ENCODE results near the gene JPT2.
A peak's percentile ranks its signal among the peaks of the same experiment; 100 is the strongest.

JPT2 gene

DNA sequence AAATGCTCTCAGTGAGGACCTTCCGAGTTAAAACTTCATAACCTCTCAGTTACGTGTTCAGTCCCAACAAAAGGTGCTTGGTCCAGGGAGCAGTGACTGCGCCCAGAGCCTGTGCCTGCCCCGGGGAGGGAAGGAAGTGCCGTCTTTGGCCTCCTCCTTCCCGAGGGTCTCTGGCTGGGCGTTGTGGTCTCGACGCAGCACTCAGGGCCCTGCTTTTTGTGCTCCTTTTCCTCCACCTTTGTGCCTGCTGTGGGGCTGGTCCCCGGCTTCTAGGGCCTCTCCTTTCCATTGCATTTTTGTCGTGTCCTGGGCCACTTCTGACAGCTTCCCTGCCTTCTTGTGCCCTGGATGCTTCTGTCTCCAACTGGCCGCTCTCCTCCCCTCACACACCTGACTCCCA is 36.8 kb upstream of the JPT2 start:
- DNase-seq (ENCODE audit: low read depth), result no peak
- no peak for TF ChIP-seq CTCF (IDR thresholded peaks at IDR 0.05; ENCODE audit: control insufficient read depth, extremely low read depth, insufficient read depth)
- no peak overlapping the region for H3K4me3 ChIP-seq (ENCODE audit: low read depth, low read length)

- no peak for TF ChIP-seq CTCF (IDR thresholded peaks at IDR 0.05; ENCODE audit: control insufficient read depth, extremely low read depth, insufficient read depth)
- no peak overlapping the region for H3K4me3 ChIP-seq (ENCODE audit: low read depth, low read length)
Measured at GRCh38 chr16:1642148-1642547, 35.9 kb upstream of the JPT2 start.

GRCh38 chr16:1642753-1643152 is 35.3 kb upstream of the JPT2 start:
- TF ChIP-seq CTCF (IDR thresholded peaks at IDR 0.05; ENCODE audit: control insufficient read depth, extremely low read depth, insufficient read depth), result no peak
- H3K4me3 ChIP-seq (ENCODE audit: low read depth, low read length), result no peak overlapping the region
- DNase-seq (ENCODE audit: low read depth), result no peak

More at GRCh38 chr16:1642148-1642547, 35.9 kb upstream of the JPT2 start:
- peak; percentile 70 for DNase-seq (ENCODE audit: low read depth)

GRCh38 chr16:1643521-1643920 is 34.6 kb upstream of the JPT2 start:
- TF ChIP-seq CTCF (IDR thresholded peaks at IDR 0.05; ENCODE audit: control insufficient read depth, extremely low read depth, insufficient read depth), result no peak
- DNase-seq (ENCODE audit: low read depth), result no peak

GRCh38 chr16:1645914-1646525 is 32.1 kb upstream of the JPT2 start:
- H3K4me3 ChIP-seq (ENCODE audit: low read depth, low read length), result no peak overlapping the region
- peak; percentile 90 for DNase-seq (ENCODE audit: low read depth)
- TF ChIP-seq CTCF (IDR thresholded peaks at IDR 0.05; ENCODE audit: control insufficient read depth, extremely low read depth, insufficient read depth), result no peak

More at GRCh38 chr16:1643521-1643920, 34.6 kb upstream of the JPT2 start:
- no peak overlapping the region for H3K4me3 ChIP-seq (ENCODE audit: low read depth, low read length)

GRCh38 chr16:1647856-1648255 is 30.2 kb upstream of the JPT2 start:
- DNase-seq (ENCODE audit: low read depth), result no peak
- H3K4me3 ChIP-seq (ENCODE audit: low read depth, low read length), result no peak overlapping the region
- no peak for TF ChIP-seq CTCF (IDR thresholded peaks at IDR 0.05; ENCODE audit: control insufficient read depth, extremely low read depth, insufficient read depth)

DNA sequence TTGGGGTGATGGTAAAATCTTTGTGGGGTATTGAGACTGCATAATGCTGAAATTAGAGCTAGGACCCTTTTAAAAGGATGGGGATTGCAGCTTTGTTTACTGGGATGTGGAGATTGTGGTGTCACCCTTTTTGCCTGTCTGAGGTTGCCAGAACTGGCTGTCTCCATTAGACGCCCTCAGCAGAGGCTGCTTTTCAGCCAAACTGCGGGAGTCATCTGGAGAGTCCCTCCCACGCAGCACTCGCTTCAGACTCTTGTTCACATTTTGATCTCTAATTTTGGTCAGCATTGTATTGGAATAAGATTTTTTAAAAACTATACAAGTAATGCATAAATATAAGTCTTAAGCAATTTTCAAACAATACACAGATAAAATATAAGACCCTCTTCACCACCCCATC is 27.9 kb upstream of the JPT2 start:
- no peak for DNase-seq (ENCODE audit: low read depth)
- no peak for TF ChIP-seq CTCF (IDR thresholded peaks at IDR 0.05; ENCODE audit: control insufficient read depth, extremely low read depth, insufficient read depth)
- H3K4me3 ChIP-seq (ENCODE audit: low read depth, low read length), result no peak overlapping the region
